Activated naive CD8-positive, alpha-beta T cell treated with anti-CD3 and anti-CD28 coated beads for 36 hours (primary cell): ENCODE measurements around the gene DPEP2. TPM values are rescaled to one million over a fixed set of nuclear protein-coding genes. Genes with fewer than 3 reads are reported as not detected.

Experiments used
- DNase-seq: peaks from one replicate; pipeline ENCODE4 v3.0.0; 2021
- H3K27ac Mint-ChIP-seq: one replicate; pipeline ENCODE4 v1.8.0; 2022; ENCODE audit warnings: mild to moderate bottlenecking, moderate library complexity, mixed read lengths
- H3K27me3 Mint-ChIP-seq: one replicate; pipeline ENCODE4 v1.8.0; 2022; ENCODE audit warnings: mild to moderate bottlenecking, mixed read lengths
- H3K36me3 Mint-ChIP-seq: one replicate; pipeline ENCODE4 v1.8.0; 2021; ENCODE audit warnings: mild to moderate bottlenecking, mixed read lengths
- H3K4me1 Mint-ChIP-seq: one replicate; pipeline ENCODE4 v1.8.0; 2021; ENCODE audit warnings: mixed read lengths
- H3K4me3 Mint-ChIP-seq: one replicate; pipeline ENCODE4 v1.8.0; 2022; ENCODE audit warnings: mild to moderate bottlenecking, moderate library complexity, mixed read lengths
- H3K9me3 Mint-ChIP-seq: one replicate; pipeline ENCODE4 v1.8.0; 2022; ENCODE audit warnings: mixed read lengths
- total RNA-seq, 2 experiments: library from RNA; stranded (reverse); gene quantifications; one replicate each; pipeline ENCODE4 v1.2.3, GENCODE V29; 2021

DPEP2 gene
- total RNA-seq, 2 experiments from 2014 or later: 1.8 to 2.7 TPM

DNA sequence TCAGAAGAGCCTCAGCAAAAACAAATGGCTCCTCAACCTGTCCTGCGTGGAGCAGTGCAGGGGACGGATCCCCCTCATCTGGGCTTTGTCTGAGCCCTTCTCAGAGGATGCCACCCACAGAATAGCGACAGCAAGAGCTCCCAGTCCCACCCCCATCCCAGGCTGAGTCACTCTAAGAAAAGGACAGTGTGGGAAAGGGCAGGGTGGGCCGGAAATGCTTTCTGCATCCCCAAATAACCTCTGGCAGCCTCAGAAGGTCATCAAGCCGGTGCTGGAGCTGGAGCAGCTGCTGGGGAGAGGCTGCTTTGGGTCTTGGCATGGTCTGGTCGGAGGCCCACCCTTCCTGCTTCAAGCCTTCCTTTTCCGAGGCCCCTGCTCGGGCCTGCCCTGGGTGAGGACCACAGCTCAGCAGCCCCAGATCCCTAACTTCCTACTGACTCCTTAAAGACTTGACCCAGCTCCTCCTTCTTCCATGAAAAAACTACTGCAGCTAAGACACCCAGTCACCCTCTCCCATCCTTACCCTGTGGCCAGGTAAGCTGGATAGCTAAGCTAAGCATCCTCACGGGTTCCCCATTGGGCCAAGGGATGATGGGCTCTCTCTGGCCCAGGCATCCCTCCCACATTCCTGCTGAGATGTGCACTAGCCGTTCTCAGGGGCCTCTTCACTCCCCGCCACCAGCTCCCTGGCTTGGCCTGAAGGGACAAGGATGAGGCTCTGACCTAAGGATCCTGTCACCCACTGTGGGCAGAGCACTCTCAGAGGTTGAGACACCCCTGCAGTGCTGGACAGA lies 39.6 kb downstream of the DPEP2 start:
- H3K9me3 Mint-ChIP-seq: no peaks in the 10 kb centered on the region
- H3K27ac Mint-ChIP-seq: no peak overlapping the region
- no peaks in the 10 kb centered on the region for H3K4me1 Mint-ChIP-seq
- no peak for DNase-seq
- no peak overlapping the region for H3K4me3 Mint-ChIP-seq
- H3K27me3 Mint-ChIP-seq: no peaks in the 10 kb centered on the region
- peaks cover 6% of the 10 kb centered on the region for H3K36me3 Mint-ChIP-seq

DNA sequence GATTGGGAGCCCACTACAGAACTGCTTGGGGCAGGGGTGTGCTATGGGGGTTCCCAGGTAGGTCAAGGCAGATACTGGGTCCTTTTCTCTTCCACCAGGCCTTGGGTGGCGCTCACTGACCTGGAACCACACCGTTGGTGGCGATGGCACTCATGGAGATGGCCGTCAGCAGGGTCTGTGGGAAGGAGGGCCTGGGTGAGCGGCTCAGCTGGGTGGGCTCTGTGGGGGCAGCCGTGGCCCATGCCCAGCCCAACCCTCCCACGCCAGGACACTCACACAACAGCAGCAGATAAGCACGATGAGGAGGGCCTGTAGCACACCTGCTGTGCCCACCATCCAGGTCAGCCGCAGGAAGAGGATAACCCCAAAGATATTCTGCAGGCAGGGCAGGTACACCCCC lies 41.7 kb downstream of the DPEP2 start:
- no peak for DNase-seq
- Mint-ChIP-seq H3K4me1 (no peaks in the 10 kb centered on the region), H3K9me3 (no peaks in the 10 kb centered on the region), H3K27ac (no peak overlapping the region), H3K4me3 (no peak overlapping the region), H3K27me3 (no peaks in the 10 kb centered on the region), H3K36me3 (peaks cover 6% of the 10 kb centered on the region)

DNA sequence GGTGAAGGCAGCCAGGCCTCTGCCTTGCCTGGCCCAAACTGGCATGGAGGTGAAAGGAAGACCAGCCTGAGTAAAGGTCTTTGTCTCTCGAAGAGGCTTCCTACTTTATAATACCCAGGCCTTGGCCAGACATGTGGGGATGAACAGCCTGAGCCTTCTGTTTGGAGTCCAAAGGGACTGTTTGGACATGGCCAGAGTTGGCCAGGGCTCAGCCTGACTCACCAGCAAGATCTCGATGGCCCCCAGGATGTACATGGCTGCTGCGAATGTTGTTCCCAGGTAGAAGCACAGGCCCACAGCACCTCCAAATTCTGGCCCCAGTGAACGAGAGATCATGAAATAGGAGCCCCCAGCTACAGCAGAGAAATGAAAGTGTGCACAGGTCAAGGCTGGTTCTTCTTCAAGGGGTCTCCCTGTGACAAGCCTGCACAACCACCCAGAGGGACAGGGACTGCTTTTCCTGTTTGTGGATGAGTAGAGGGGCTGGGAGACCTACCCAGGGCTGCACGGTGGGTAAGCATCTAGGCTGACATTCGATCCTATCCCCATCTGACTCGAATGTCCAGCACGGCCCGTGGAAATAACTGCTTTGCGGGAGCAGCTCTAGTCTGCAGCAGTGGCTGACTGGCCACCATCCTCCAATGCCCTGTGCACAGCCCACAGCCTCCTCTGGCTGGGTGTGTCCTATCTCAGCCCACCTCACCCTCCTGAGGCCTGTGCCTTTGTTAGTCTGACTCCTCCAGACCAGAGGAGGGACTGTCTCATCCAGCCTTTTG lies 44.7 kb downstream of the DPEP2 start:
- Mint-ChIP-seq H3K36me3 (peaks cover 3% of the 10 kb centered on the region), H3K27me3 (no peaks in the 10 kb centered on the region), H3K4me3 (no peak overlapping the region), H3K27ac (no peak overlapping the region), H3K4me1 (no peaks in the 10 kb centered on the region), H3K9me3 (no peaks in the 10 kb centered on the region)
- DNase-seq: no peak

DNA sequence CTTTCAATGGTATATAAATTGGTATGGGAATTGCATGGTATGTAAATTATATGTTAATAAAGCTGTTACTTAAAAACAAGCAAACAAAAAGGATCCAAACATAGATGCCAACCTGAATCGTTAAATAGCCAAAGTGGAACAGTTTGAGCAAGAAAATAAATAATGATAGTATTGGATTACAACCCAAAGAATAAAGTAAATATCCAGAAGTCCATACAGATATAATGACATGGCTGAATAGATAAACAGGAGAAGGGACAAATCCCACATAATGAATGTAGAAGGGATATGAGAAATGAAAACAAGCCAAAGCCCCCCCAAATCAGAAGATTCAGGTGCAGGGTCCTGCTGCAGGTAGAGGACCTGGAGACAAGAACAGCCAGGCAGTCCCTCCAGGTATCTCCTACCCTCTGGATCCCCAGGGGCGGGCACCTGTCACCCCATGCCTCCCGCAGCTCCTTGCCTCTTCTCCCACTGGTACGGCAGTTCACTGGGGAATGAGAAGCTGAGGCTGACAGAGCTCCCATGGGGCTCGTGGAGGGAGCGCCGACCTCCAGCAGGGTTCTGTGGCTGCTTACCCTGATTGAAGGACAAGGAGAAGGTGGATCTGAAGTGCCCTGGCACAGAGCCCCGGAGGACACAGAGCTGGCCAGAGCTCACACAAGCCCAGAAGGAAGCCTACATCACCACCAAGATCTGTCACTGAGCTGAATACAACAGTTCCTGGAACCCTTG lies 45.5 kb downstream of the DPEP2 start:
- Mint-ChIP-seq H3K36me3 (peaks cover 3% of the 10 kb centered on the region), H3K27ac (no peak overlapping the region)

DNA sequence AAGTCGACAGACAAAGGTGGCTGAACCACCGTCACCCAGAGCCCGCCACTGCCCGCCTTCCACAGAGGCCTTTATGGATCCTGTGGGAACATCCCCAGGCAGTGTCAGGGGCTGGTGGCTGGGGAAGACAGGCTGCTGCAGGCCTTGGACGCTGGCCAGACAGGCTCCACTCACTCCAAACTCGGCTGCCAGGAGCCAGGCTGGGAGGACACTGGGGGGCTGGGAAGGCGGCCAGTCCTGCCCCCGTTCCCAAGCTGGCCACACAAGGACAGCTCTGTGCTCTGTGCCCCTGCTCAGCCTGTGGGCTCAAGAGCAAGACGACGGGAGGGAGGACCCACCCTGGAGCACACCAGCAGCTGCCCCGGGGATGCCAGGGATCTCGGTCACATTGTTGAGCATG lies 47.8 kb downstream of the DPEP2 start:
- no peaks in the 10 kb centered on the region for H3K9me3 Mint-ChIP-seq
- no peak overlapping the region for H3K4me3 Mint-ChIP-seq
- no peak for DNase-seq
- no peaks in the 10 kb centered on the region for H3K27me3 Mint-ChIP-seq
- no peaks in the 10 kb centered on the region for H3K4me1 Mint-ChIP-seq
- H3K36me3 Mint-ChIP-seq: peaks cover 6% of the 10 kb centered on the region
- H3K27ac Mint-ChIP-seq: no peak overlapping the region

More for the DNA sequence above, 45.5 kb downstream of the DPEP2 start:
- H3K4me1 Mint-ChIP-seq: no peaks in the 10 kb centered on the region
- no peaks in the 10 kb centered on the region for H3K27me3 Mint-ChIP-seq
- no peaks in the 10 kb centered on the region for H3K9me3 Mint-ChIP-seq
- no peak overlapping the region for H3K4me3 Mint-ChIP-seq
- DNase-seq: no peak

DNA sequence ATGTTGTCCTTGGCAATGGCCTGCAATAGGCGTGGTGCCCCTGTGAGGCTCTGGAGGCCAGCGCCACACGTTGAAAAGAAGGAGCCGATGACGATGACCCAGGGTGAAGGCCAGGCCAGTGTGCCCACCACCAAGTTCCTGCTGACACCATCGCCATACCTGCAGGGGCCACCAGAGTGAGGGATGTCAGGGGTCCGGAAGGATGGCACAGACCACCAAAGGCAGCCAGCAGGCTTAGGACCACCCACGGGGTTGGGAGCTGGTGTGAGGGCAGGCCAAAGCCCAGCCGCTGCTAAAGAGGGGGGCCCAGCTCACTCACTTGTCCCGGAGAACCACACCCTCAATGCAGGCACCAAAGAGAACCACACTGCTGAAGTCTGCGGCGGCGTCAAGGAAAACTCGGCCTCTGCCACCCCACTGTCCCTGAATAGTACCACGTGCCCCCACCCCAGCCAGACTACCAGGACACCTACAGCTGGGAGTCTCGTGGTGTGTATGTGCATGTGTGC lies 48.9 kb downstream of the DPEP2 start:
- Mint-ChIP-seq H3K4me3 (no peak overlapping the region), H3K27me3 (no peaks in the 10 kb centered on the region), H3K9me3 (no peaks in the 10 kb centered on the region), H3K4me1 (no peaks in the 10 kb centered on the region), H3K27ac (no peak overlapping the region), H3K36me3 (peaks cover 6% of the 10 kb centered on the region)
- DNase-seq: no peak

DNA sequence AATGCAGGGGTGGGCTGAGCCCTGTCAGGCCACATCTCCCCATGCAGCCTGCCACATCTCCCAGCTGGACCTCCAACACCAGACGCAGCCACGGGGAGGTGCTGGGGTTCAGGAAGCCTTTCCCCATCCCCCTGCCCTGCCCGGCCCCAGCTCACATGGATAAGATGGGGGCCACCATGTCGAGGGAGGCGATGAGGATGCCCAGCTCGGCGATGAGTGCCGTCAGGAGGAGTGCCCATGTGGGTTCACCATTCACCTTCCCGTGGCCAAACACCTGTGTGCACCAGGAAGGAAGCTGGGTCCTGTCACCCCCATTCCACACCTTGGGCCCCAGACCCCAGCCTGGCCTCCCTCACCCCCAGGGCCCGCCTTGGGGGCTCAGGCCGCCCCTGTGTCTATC lies 49.6 kb downstream of the DPEP2 start:
- Mint-ChIP-seq H3K4me3 (no peak overlapping the region), H3K4me1 (no peaks in the 10 kb centered on the region), H3K36me3 (peaks cover 6% of the 10 kb centered on the region), H3K27me3 (no peaks in the 10 kb centered on the region), H3K27ac (no peak overlapping the region), H3K9me3 (no peaks in the 10 kb centered on the region)
- DNase-seq: no peak

DNA sequence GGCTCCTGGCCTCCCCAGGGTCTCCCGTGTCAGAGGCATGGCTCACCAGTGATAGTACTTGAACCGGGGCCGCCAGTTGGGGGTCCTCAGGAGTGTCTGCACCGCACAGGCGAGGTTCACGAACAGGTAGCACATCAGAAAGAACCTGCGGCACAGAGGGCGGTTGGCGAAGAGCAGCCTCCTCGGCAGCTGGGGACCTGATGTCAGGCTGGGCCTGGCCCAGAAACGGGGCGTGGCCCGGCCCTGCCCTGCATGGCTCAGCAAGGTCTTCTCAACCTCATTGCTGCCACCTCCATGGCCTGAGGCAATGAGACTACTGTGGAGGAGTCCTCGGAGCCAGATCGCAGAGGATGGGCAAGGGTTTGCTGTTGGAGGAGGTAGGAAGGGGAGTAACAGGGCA lies 51.3 kb downstream of the DPEP2 start:
- no peaks in the 10 kb centered on the region for H3K9me3 Mint-ChIP-seq
- H3K27me3 Mint-ChIP-seq: no peaks in the 10 kb centered on the region
- no peak overlapping the region for H3K27ac Mint-ChIP-seq
- no peak for DNase-seq
- H3K4me1 Mint-ChIP-seq: peaks cover 2% of the 10 kb centered on the region
- peaks cover 4% of the 10 kb centered on the region for H3K36me3 Mint-ChIP-seq
- H3K4me3 Mint-ChIP-seq: no peak overlapping the region

DNA sequence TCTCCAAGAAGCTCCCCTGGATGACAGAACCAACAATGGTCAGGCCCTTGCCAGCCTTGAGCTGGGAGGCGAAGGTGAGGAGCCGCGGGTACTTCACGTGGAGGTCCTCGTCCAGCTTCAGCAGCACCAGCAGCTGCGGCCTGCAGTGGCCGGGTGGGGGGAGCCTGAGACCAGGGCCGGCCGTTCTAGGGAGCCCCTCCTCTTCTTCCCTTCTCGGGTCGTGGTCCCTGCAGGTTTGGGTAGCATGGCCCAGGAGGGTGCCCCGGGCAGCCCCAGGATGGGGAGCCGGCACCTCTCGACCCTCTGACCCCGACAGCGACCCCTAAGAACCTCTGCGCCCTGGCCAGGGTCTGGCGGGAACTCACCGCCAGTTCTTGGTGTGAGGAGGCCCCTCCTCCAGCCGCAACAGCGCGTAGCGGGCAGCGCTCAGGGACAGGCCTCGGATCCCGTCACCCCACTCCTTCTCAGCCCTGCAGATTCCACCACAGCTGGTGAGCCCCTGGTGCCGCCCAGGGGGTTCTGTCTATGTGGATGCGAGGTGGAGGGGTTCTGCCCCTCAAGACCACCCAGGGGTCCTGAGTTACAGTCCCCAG lies 52.2 kb downstream of the DPEP2 start:
- H3K4me3 Mint-ChIP-seq: no peak overlapping the region
- peaks cover 4% of the 10 kb centered on the region for H3K36me3 Mint-ChIP-seq
- peaks cover 4% of the 10 kb centered on the region for H3K4me1 Mint-ChIP-seq
- no peaks in the 10 kb centered on the region for H3K27me3 Mint-ChIP-seq
- DNase-seq: no peak
- no peaks in the 10 kb centered on the region for H3K9me3 Mint-ChIP-seq
- H3K27ac Mint-ChIP-seq: no peak overlapping the region

DNA sequence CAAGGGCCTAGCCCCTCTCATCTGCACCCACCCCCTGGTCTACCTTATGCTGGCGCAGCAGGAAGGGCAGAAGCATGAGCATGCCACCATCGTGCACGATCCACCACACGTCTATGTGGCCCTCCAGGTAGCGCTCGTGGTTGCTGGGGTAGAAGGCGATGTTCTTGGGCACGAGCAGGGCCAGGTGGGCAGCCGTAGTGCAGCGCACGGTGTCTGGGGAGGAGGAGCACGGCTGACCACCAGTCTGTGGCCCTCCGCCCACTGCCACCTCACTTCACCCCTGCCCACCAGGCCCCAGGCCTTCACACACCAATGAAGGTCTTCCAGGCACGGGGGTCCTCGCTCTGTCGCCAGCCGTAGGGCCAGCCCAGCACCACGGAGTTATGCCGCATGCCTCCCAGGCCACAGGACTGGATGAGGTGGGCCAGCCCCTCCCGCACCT lies 53.1 kb downstream of the DPEP2 start:
- no peaks in the 10 kb centered on the region for H3K27me3 Mint-ChIP-seq

DNA sequence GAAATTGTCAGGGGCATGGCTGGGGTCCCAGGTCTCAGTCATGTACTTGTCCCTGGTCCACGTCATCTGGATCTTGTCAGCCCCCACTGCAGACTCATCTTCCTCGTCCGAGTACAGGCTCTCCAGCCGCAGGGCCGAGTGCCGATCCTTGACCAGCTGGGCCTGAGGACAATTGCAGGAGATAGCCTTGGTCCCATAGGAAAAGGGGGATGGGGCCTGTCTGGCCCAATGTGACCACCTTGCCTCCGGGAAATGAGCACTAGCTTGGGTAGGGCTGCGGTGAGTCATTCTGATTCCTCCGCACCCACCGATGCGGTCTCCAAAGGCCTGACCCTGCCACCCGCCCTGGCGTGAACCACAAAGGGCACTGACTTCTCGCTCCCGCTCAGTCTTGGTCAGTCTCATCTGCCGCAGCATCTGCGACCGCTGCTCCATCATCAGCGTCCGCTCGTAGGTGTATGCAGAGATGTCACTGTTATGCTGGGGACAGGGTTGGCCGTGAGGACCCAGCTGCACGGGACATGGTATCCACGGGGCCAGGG lies 53.8 kb downstream of the DPEP2 start:
- no peak overlapping the region for H3K27ac Mint-ChIP-seq
- H3K9me3 Mint-ChIP-seq: no peaks in the 10 kb centered on the region
- DNase-seq: no peak
- peaks cover 9% of the 10 kb centered on the region for H3K36me3 Mint-ChIP-seq
- H3K4me1 Mint-ChIP-seq: peaks cover 11% of the 10 kb centered on the region
- no peaks in the 10 kb centered on the region for H3K27me3 Mint-ChIP-seq
- H3K4me3 Mint-ChIP-seq: no peak overlapping the region

More for the DNA sequence above, 53.1 kb downstream of the DPEP2 start:
- Mint-ChIP-seq H3K9me3 (no peaks in the 10 kb centered on the region), H3K36me3 (peaks cover 9% of the 10 kb centered on the region), H3K27ac (no peak overlapping the region), H3K4me3 (no peak overlapping the region), H3K4me1 (peaks cover 11% of the 10 kb centered on the region)
- no peak for DNase-seq

DNA sequence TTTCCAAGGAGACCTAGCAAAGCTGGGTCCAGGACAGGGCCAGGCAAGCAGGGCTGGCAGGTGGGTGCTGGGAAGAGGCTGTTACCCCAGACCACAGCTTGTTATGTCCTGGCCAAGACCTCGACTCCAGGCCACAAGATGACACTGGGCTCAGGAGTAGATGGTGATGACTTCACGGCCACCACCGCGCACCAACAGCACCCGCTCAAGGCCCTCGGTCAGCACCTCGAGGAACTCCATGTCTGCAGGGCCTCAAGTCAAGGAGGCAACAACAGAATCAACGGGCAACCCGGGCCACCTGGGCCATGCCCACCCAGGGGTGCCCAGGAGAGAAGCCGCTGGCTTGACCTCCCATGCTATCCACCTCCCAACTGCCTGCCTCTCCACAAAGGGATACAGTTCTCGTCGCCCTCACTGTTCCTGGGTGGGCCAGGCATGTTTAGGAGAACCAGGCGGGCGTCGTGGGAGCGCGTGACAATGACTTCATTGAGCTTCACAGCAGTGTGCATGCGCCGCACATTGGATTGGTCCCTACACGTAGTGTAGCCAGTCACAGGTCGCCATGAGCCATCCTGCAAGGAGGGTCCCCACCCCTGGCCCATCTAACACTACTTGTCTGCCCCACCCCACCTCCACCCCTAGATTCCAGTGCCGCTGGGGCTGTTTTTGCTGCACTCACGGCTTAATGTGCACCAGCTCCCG lies 54.4 kb downstream of the DPEP2 start:
- H3K9me3 Mint-ChIP-seq: no peaks in the 10 kb centered on the region

DNA sequence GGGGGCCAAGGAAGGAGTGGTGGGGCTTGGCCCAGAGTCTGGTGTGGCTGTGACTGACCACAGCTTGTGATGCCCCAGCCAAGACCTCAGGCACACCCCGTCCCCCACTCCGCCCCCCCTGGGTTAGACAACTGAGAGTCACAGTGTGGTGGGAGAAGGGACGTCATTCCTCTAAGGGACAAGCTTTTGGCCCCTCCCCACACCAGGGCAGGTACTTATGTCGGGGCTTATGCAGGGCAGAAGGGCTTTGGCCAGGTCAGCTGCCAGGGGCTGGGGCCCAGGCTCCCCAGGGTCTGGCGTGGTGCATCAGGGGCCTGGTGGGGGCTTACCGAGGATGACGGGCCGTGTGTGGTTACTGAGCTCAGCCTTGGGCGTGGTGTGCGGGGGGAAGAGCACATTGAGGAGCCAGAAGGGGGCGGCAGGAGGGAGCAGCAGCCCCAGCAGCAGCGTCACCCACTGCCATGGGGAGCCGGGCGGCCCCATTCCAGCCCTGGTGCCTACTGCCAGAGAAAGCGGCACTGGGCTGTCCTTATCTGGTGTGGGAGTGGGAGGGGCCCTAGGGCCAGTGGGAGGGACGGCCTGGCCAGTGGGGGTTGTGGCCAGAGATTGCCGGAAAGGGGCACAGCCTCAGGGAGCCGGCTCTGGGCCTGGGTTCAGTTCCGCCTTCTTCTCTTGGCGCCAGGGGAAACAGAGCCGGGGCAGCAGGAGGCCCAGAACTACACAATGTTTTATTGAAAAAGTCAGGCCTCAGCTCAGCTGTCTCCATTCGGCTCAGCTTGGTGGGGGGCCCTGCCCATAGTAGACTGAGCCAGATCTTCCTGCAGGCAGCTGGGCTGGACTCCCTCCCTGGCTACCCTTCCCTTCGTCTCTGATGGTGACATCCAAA lies 55.4 kb downstream of the DPEP2 start, which contains the start of gene LCAT:
LCAT (minus strand) TSS at position 502 of the 886 bp plus-strand sequence; CDS start at position 483, 19 bp downstream.
- H3K36me3 Mint-ChIP-seq: peaks cover 20% of the 10 kb centered on the region
- no peaks in the 10 kb centered on the region for H3K9me3 Mint-ChIP-seq
- H3K27me3 Mint-ChIP-seq: no peaks in the 10 kb centered on the region
- peak within 1 kb of the TSS; percentile 42 for H3K27ac Mint-ChIP-seq
- no peak within 1 kb of the TSS for H3K4me3 Mint-ChIP-seq
- DNase-seq: no peak
- H3K4me1 Mint-ChIP-seq: peaks cover 26% of the 10 kb centered on the region

More for the DNA sequence above, 54.4 kb downstream of the DPEP2 start:
- no peak for DNase-seq
- H3K27ac Mint-ChIP-seq: no peak overlapping the region
- H3K4me1 Mint-ChIP-seq: peaks cover 17% of the 10 kb centered on the region
- H3K36me3 Mint-ChIP-seq: peaks cover 14% of the 10 kb centered on the region
- no peaks in the 10 kb centered on the region for H3K27me3 Mint-ChIP-seq
- H3K4me3 Mint-ChIP-seq: no peak overlapping the region
